Right atrium auricular region (tissue), 2 donors: ENCODE results near the gene RGMB. TPM values are rescaled to one million over a fixed set of nuclear protein-coding genes. Genes with fewer than 3 reads are reported as not detected.

Experiments used
- DNase-seq: peaks from one replicate; pipeline ENCODE4 v3.0.0-alpha.2; 2019; ENCODE audit warnings: low spot score
- H3K27ac ChIP-seq, 2 donors: fragments of 200-600 bp; sonication (generic); 1 replicate in 1 of 2; 2 replicates in 1 of 2; pipeline ENCODE4 v1.5.1; 2016 to 2019
- H3K27me3 ChIP-seq, 2 donors: fragments of 200-600 bp; sonication (generic); one replicate each; pipeline versions ENCODE4 v1.5.1 to v1.6.0; 2017 to 2019
- H3K36me3 ChIP-seq: fragments of 200-600 bp; sonication (generic); one replicate; pipeline ENCODE4 v1.5.1; 2016
- H3K4me1 ChIP-seq, 2 donors: fragments of 200-600 bp; sonication (generic); one replicate each; pipeline versions ENCODE4 v1.5.1 to v1.6.0; 2017 to 2019
- H3K4me3 ChIP-seq, 2 donors: fragments of 200-600 bp; sonication (generic); 1 replicate in 1 of 2; 2 replicates in 1 of 2; pipeline ENCODE4 v1.5.1; 2017 to 2019; ENCODE audit warnings: mild to moderate bottlenecking in 1 of 2, moderate library complexity in 1 of 2
- H3K9me3 ChIP-seq, 2 donors: fragments of 200-600 bp; sonication (generic); one replicate each; pipeline ENCODE4 v1.5.1; 2019
- CTCF ChIP-seq, 2 donors: fragments of 200-600 bp; sonication (generic); IDR thresholded peaks; one replicate each; pipeline ENCODE4 v1.5.1; 2019; ENCODE audit warnings: antibody characterized with exemption in 2 of 2
- total RNA-seq, 2 donors: library from RNA; depleted of rRNA; stranded (reverse); fragments of >200 nt; gene quantifications; one replicate each; pipeline ENCODE4 v1.1.0, GENCODE V29; 2016

Gene RGMB
- total RNA-seq, 2 donors from 2014 or later, result 18.2 to 25.4 TPM

GRCh38 chr5:98805070-98805469 is 31.6 kb downstream of the RGMB start:
- TF ChIP-seq CTCF (IDR thresholded peaks at IDR 0.05), result no peak

GRCh38 chr5:98807806-98808205 is 34.3 kb downstream of the RGMB start:
- Histone ChIP-seq H3K9me3 (peaks cover 8 to 31% of the 10 kb centered on the region in 2 donors), H3K4me1 (no peaks in the 10 kb centered on the region), H3K27me3 (no peaks in the 10 kb centered on the region), H3K27ac (no peak overlapping the region), H3K4me3 (no peak overlapping the region), H3K36me3 (no peaks in the 10 kb centered on the region)
- TF ChIP-seq CTCF (IDR thresholded peaks at IDR 0.05), result no peak
- DNase-seq, result no peak

More at GRCh38 chr5:98805070-98805469, 31.6 kb downstream of the RGMB start:
- no peak for DNase-seq
- H3K27ac ChIP-seq, result no peak overlapping the region
- H3K36me3 ChIP-seq, result no peaks in the 10 kb centered on the region
- H3K4me1 ChIP-seq, result no peaks in the 10 kb centered on the region
- no peak overlapping the region for H3K4me3 ChIP-seq
- peaks cover 8 to 31% of the 10 kb centered on the region in 2 donors for H3K9me3 ChIP-seq
- no peaks in the 10 kb centered on the region for H3K27me3 ChIP-seq

- Histone ChIP-seq H3K36me3 (no peaks in the 10 kb centered on the region), H3K4me1 (no peaks in the 10 kb centered on the region), H3K4me3 (no peak overlapping the region), H3K9me3 (peaks cover 8 to 26% of the 10 kb centered on the region in 2 donors), H3K27me3 (no peaks in the 10 kb centered on the region), H3K27ac (no peak overlapping the region)
- TF ChIP-seq CTCF (IDR thresholded peaks at IDR 0.05), result no peak
- DNase-seq, result no peak
These were observed 36.7 kb downstream of the RGMB start for GRCh38 chr5:98810206-98810605.

- DNase-seq, result no peak
- no peaks in the 10 kb centered on the region for H3K9me3 ChIP-seq
- no peak overlapping the region for H3K4me3 ChIP-seq
- no peak overlapping the region for H3K27ac ChIP-seq
- no peaks in the 10 kb centered on the region for H3K36me3 ChIP-seq
- H3K27me3 ChIP-seq, result no peaks in the 10 kb centered on the region
- no peak for TF ChIP-seq CTCF (IDR thresholded peaks at IDR 0.05)
- H3K4me1 ChIP-seq, result no peaks in the 10 kb centered on the region
These were observed 40.3 kb downstream of the RGMB start for GRCh38 chr5:98813755-98814154.

GRCh38 chr5:98816582-98817222 is 43.2 kb downstream of the RGMB start:
- Histone ChIP-seq H3K9me3 (peaks cover 0 to 6% of the 10 kb centered on the region in 2 donors), H3K4me3 (no peak overlapping the region), H3K36me3 (no peaks in the 10 kb centered on the region), H3K27me3 (no peaks in the 10 kb centered on the region), H3K27ac (no peak overlapping the region), H3K4me1 (no peaks in the 10 kb centered on the region)
- no peak for TF ChIP-seq CTCF (IDR thresholded peaks at IDR 0.05)
- DNase-seq, result no peak
